Left cardiac atrium (tissue), 4 donors: ENCODE results near the gene SHTN1. TPM values are rescaled to one million over a fixed set of nuclear protein-coding genes. Genes with fewer than 3 reads are reported as not detected.
A peak's percentile ranks its signal among the peaks of the same experiment; 100 is the strongest.

Source experiments
- ATAC-seq, 2 donors: fragments of 200-7000 bp; cut with Tn5 transposase; one replicate each; pipeline ENCODE4 v1.9.1; 2020; ENCODE audit warnings: mild to moderate bottlenecking in 2 of 2, moderate library complexity in 2 of 2
- DNase-seq: peaks from one replicate; pipeline ENCODE4 v3.0.0-alpha.2; 2020
- intact Hi-C, 2 donors: fragments of 100-400 bp; cut with DNase I; formaldehyde crosslinking; loops; one replicate each; pipeline versions ENCODE4 v1.14.1 to v1.15.1; 2022 to 2023
- total RNA-seq, 2 donors: library from RNA; stranded (reverse); fragmentation: NEBNext Ultra II Directional; extraction: Animal tissue kit (Norgen Biotek cat#: 25700); gene quantifications; one replicate each; pipeline ENCODE4 v1.2.1, GENCODE V29; 2021
- donor health status: DM: no; HTN: yes; CAD: no.
- donor health status: DM: no; HTN: yes; CAD: no; lungs with severe emphysema.
- donor health status: DM: yes; HTN: yes; CAD: no.
- donor health status: Dilated cardiomyopathy.

The SHTN1 gene
- total RNA-seq, 2 donors from 2014 or later = 7.0 to 10.7 TPM

- ATAC-seq = peak; percentile 83 to 96
- peak; percentile 55 for DNase-seq
- intact Hi-C loops = no loop called here
Measured at GRCh38 chr10:116888380-116889055, 116.5 kb downstream of the SHTN1 start.

GRCh38 chr10:116886772-116887171 lies 118.2 kb downstream of the SHTN1 start:
- no peak for ATAC-seq
- DNase-seq = no peak
- intact Hi-C loops = no loop called here

GRCh38 chr10:116882639-116883038 lies 122.3 kb downstream of the SHTN1 start:
- ATAC-seq (no peak), DNase-seq (no peak)
- intact Hi-C loops = no loop called here

GRCh38 chr10:116880716-116881482 lies 124.1 kb downstream of the SHTN1 start:
- intact Hi-C loops = no loop called here
- ATAC-seq = peak in 1 of 2 donors; percentile 27

GRCh38 chr10:116879817-116880216 lies 125.2 kb downstream of the SHTN1 start:
- ATAC-seq (no peak), DNase-seq (no peak)
- intact Hi-C loops = no loop called here

More at GRCh38 chr10:116880716-116881482, 124.1 kb downstream of the SHTN1 start:
- no peak for DNase-seq

- DNase-seq = no peak
- no peak for ATAC-seq
- intact Hi-C loops = no loop called here
Measured at GRCh38 chr10:116878123-116878522, 126.9 kb downstream of the SHTN1 start.

GRCh38 chr10:116877391-116877790 lies 127.6 kb downstream of the SHTN1 start:
- no peak for DNase-seq
- intact Hi-C loops = no loop called here
- ATAC-seq = no peak

- ATAC-seq = no peak
- no peak for DNase-seq
- intact Hi-C loops = no loop called here
Measured at GRCh38 chr10:116875897-116876296, 129.1 kb downstream of the SHTN1 start.

GRCh38 chr10:116873134-116873533 lies 131.9 kb downstream of the SHTN1 start:
- ATAC-seq (no peak), DNase-seq (no peak)
- intact Hi-C loops = no loop called here

GRCh38 chr10:116870949-116871348 lies 134.0 kb downstream of the SHTN1 start:
- ATAC-seq = no peak
- intact Hi-C loops = no loop called here

GRCh38 chr10:116868722-116869121 lies 136.3 kb downstream of the SHTN1 start:
- intact Hi-C loops = no loop called here
- no peak for ATAC-seq

More at GRCh38 chr10:116870949-116871348, 134.0 kb downstream of the SHTN1 start:
- DNase-seq = no peak

GRCh38 chr10:116868198-116868676 lies 136.8 kb downstream of the SHTN1 start:
- DNase-seq (no peak), ATAC-seq (no peak)
- intact Hi-C loops = no loop called here

More at GRCh38 chr10:116868722-116869121, 136.3 kb downstream of the SHTN1 start:
- no peak for DNase-seq

- ATAC-seq (peak in 1 of 2 donors; percentile 56), DNase-seq (no peak)
- intact Hi-C loops = no loop called here
Measured at GRCh38 chr10:116866987-116867595, 137.9 kb downstream of the SHTN1 start.

GRCh38 chr10:116866066-116866465 lies 138.9 kb downstream of the SHTN1 start:
- DNase-seq (no peak), ATAC-seq (no peak)
- intact Hi-C loops = no loop called here

- DNase-seq (no peak), ATAC-seq (no peak)
- intact Hi-C loops = no loop called here
Measured at GRCh38 chr10:116864436-116864835, 140.6 kb downstream of the SHTN1 start.

GRCh38 chr10:116861796-116862195 lies 143.2 kb downstream of the SHTN1 start:
- ATAC-seq = no peak
- DNase-seq = no peak
- intact Hi-C loops = no loop called here

- intact Hi-C loops = no loop called here
- DNase-seq (no peak), ATAC-seq (no peak)
Measured at GRCh38 chr10:116857156-116857555, 147.8 kb downstream of the SHTN1 start.

GRCh38 chr10:116853701-116854100 lies 151.3 kb downstream of the SHTN1 start:
- no peak for DNase-seq
- no peak for ATAC-seq
- intact Hi-C loops = no loop called here

GRCh38 chr10:116853287-116853686 lies 151.7 kb downstream of the SHTN1 start:
- ATAC-seq (no peak), DNase-seq (no peak)
- intact Hi-C loops = no loop called here

GRCh38 chr10:116852246-116852645 lies 152.7 kb downstream of the SHTN1 start:
- no peak for DNase-seq
- no peak for ATAC-seq
- intact Hi-C loops = no loop called here
